Measurements from ENCODE around the gene ANXA2R. TPM values are rescaled to one million over a fixed set of nuclear protein-coding genes. Genes with fewer than 3 reads are reported as not detected.

ANXA2R gene, protein sequence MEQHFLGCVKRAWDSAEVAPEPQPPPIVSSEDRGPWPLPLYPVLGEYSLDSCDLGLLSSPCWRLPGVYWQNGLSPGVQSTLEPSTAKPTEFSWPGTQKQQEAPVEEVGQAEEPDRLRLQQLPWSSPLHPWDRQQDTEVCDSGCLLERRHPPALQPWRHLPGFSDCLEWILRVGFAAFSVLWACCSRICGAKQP
- total RNA-seq (2021) = 0.20 and 0.22 TPM in 2 replicates
- long read RNA-seq = 0 reads

DNA sequence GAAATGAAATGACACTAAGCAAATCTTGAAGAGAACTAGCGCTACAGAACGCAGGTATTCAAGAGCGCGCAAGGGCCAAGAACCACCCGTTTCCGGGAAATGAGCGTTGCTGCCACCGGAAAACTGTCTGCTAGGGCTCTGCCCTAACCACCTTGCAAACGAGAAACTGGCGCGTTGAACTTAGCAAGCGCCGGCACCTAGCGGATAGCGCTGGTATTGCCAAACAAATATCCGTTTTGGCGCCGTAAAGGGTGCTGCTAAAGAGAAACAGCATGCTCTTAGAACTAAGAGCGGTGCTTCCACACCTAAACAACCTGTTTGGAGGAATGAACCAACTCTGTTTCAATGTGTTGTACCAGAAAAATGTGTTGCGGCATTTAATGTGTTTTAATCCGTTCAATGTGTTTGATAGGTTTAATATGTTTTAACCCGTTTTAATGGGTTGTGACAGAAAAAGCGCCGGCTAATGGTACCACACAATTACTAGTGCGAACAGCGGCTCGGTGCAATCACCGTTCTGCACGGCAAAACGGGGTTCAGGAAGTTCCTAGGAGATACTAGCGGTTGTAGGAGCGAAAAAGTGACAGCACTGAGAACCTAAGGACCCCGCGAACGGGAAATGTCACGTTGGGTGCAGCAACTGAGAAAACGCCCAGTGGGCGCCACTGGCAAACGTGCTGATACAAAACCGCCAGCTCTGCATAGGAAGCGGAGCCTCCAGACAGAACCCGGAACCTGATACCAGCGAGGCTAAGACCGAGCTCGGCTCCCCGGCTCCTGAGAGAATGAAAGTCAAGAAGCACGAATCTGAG, at the start of gene ANXA2R:
Gene ANXA2R, minus strand, starts transcription at position 33 of the 812 bp plus-strand sequence. CDS start 273 bp downstream, outside the sequence.
- peak within 1 kb of the TSS; percentile 74 for H3K4me2 ChIP-seq (ENCODE audit: insufficient read depth, insufficient read length, low read length)
- no peaks in the 10 kb centered on the region for H4K20me1 ChIP-seq (ENCODE audit: control insufficient read depth, insufficient read depth, insufficient read length)
- H2AFZ ChIP-seq (ENCODE audit: low read length) = no peak within 1 kb of the TSS

More for the DNA sequence above, at the start of gene ANXA2R:
- Histone ChIP-seq H3K27me3 (ENCODE audit: insufficient read depth, low read length) (peaks cover 85% of the 10 kb centered on the region), H4K5ac (ENCODE audit: insufficient read length, low read depth, low read length) (no peak within 1 kb of the TSS), H2BK20ac (ENCODE audit: low read depth, low read length, poor library complexity, severe bottlenecking) (no peak within 1 kb of the TSS), H3K9me3 (ENCODE audit: control insufficient read depth, low read depth, low read length) (no peaks in the 10 kb centered on the region), H3K18ac (ENCODE audit: insufficient read length, low read depth, low read length) (no peak within 1 kb of the TSS), H3K56ac (ENCODE audit: insufficient read length, low read depth, low read length) (no peak within 1 kb of the TSS), H3K4ac (ENCODE audit: low read depth, low read length) (no peak within 1 kb of the TSS), H3K79me1 (ENCODE audit: insufficient read depth, low read depth, low read length, poor library complexity, severe bottlenecking) (no peaks in the 10 kb centered on the region), H3K23ac (ENCODE audit: insufficient read length, low read depth, low read length) (no peak within 1 kb of the TSS), H2AK5ac (ENCODE audit: insufficient read length, low read length) (no peak within 1 kb of the TSS), H2BK5ac (ENCODE audit: insufficient read length, low read length) (no peak within 1 kb of the TSS), H3K9ac (ENCODE audit: extremely low read depth, insufficient read length, low read length) (no peak within 1 kb of the TSS), H3K14ac (ENCODE audit: insufficient read depth, low read length) (no peak within 1 kb of the TSS), H3K23me2 (ENCODE audit: insufficient read length, low read depth, low read length, poor library complexity, severe bottlenecking) (peaks cover 16% of the 10 kb centered on the region), H2BK120ac (ENCODE audit: low read depth, low read length, poor library complexity, severe bottlenecking) (no peak within 1 kb of the TSS), H2BK12ac (ENCODE audit: insufficient read length, low read depth, low read length) (no peak within 1 kb of the TSS), H3K79me2 (ENCODE audit: insufficient read depth, low read length) (no peaks in the 10 kb centered on the region), H3T11ph (ENCODE audit: low read length) (no peak within 1 kb of the TSS), H3K4me1 (ENCODE audit: insufficient read depth, low read length) (peaks cover 7% of the 10 kb centered on the region), H4K8ac (replicated peaks; ENCODE audit: insufficient read length, low read depth, low read length) (no peak within 1 kb of the TSS), H2BK15ac (ENCODE audit: low read depth, low read length) (no peak within 1 kb of the TSS), H3K27ac (ENCODE audit: insufficient read length, low read depth, low read length) (no peak within 1 kb of the TSS), H4K91ac (ENCODE audit: insufficient read length, low read depth, low read length) (no peak within 1 kb of the TSS)
- no CpG with 5 or more reads among the region's 47 CpGs for WGBS (ENCODE audit: extremely low coverage, insufficient read length, low lambda C conversion rate)
- Mint-ChIP-seq H3K9me3 (peaks cover 0 to 5% of the 10 kb centered on the region in 2 experiments; a peak in 1 of 5 replicates), H3K4me3 (peak within 1 kb of the TSS; percentile 31 to 75), H3K36me3 (ENCODE audit: insufficient read depth in 1 of 3, low read depth in 3 of 3) (no peaks in the 10 kb centered on the region), H3K4me1 (peaks cover 45 to 51% of the 10 kb centered on the region in 2 experiments), H3K27me3 (ENCODE audit: low read depth) (peaks cover 94% of the 10 kb centered on the region), H3K27ac (no peak within 1 kb of the TSS)
- peak; percentile 92 for DNase-seq
- TF ChIP-seq, protein P1, sequence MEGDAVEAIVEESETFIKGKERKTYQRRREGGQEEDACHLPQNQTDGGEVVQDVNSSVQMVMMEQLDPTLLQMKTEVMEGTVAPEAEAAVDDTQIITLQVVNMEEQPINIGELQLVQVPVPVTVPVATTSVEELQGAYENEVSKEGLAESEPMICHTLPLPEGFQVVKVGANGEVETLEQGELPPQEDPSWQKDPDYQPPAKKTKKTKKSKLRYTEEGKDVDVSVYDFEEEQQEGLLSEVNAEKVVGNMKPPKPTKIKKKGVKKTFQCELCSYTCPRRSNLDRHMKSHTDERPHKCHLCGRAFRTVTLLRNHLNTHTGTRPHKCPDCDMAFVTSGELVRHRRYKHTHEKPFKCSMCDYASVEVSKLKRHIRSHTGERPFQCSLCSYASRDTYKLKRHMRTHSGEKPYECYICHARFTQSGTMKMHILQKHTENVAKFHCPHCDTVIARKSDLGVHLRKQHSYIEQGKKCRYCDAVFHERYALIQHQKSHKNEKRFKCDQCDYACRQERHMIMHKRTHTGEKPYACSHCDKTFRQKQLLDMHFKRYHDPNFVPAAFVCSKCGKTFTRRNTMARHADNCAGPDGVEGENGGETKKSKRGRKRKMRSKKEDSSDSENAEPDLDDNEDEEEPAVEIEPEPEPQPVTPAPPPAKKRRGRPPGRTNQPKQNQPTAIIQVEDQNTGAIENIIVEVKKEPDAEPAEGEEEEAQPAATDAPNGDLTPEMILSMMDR (conservative IDR thresholded peaks at IDR 0.05) = peak; percentile 78

Measured in H9 (cell line).